Measurements from ENCODE around the gene GLDN. TPM values are rescaled to one million over a fixed set of nuclear protein-coding genes. Genes with fewer than 3 reads are reported as not detected.
"Not testable (repeated sequence)": the region's sequence is repeated elsewhere in the genome, so short reads cannot be mapped to it uniquely, and the experiment has no call there.

The GLDN gene
- total RNA-seq, 6 experiments from 2014 or later, result not detected

DNA sequence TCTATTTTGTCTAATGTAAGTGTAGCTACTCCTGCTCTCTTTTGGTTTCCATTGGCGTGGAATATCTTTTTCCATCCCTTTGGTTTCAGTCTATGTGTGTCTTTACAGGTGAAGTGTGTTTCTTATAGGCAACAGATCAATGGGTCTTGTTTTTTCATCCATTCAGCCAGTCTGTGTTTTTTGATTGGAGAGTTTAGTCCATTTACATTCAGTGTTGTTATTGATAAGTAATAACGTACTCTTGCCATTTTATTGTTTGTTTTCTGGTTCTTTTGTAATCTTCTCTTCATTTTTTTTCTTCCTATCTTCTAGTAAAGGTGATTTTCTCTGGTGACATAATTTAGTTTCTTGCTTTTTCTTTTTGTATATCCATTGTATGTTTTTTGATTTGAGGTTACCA, 97.1 kb downstream of the GLDN start:
- TF ChIP-seq, protein P1, sequence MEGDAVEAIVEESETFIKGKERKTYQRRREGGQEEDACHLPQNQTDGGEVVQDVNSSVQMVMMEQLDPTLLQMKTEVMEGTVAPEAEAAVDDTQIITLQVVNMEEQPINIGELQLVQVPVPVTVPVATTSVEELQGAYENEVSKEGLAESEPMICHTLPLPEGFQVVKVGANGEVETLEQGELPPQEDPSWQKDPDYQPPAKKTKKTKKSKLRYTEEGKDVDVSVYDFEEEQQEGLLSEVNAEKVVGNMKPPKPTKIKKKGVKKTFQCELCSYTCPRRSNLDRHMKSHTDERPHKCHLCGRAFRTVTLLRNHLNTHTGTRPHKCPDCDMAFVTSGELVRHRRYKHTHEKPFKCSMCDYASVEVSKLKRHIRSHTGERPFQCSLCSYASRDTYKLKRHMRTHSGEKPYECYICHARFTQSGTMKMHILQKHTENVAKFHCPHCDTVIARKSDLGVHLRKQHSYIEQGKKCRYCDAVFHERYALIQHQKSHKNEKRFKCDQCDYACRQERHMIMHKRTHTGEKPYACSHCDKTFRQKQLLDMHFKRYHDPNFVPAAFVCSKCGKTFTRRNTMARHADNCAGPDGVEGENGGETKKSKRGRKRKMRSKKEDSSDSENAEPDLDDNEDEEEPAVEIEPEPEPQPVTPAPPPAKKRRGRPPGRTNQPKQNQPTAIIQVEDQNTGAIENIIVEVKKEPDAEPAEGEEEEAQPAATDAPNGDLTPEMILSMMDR (IDR thresholded peaks at IDR 0.05), result no peak
- peaks cover 14% of the 10 kb centered on the region; the same call in 1 of the 2 replicates for H3K27me3 Mint-ChIP-seq (ENCODE audit: insufficient read depth)
- no peak for DNase-seq
- H3K27ac Mint-ChIP-seq, result no peak overlapping the region
- no peaks in the 10 kb centered on the region for H3K36me3 Mint-ChIP-seq (ENCODE audit: low read depth)
- no peaks in the 10 kb centered on the region for H3K4me1 Mint-ChIP-seq (ENCODE audit: low read depth)
- no peaks in the 10 kb centered on the region for H3K9me3 Mint-ChIP-seq
- H3K4me3 Mint-ChIP-seq, result no peak overlapping the region

GRCh38 chr15:51443282-51443914, 101.9 kb downstream of the GLDN start:
- H3K27ac Mint-ChIP-seq, result no peak overlapping the region
- no peaks in the 10 kb centered on the region for H3K4me1 Mint-ChIP-seq (ENCODE audit: low read depth)
- peaks cover 12% of the 10 kb centered on the region for H3K36me3 Mint-ChIP-seq (ENCODE audit: low read depth)
- peaks cover 6% of the 10 kb centered on the region; the same call in 1 of the 2 replicates for H3K27me3 Mint-ChIP-seq (ENCODE audit: insufficient read depth)
- TF ChIP-seq, protein P1 (IDR thresholded peaks at IDR 0.05), result no peak
- no peak overlapping the region for H3K4me3 Mint-ChIP-seq
- DNase-seq, result no peak
- no peaks in the 10 kb centered on the region for H3K9me3 Mint-ChIP-seq

DNA sequence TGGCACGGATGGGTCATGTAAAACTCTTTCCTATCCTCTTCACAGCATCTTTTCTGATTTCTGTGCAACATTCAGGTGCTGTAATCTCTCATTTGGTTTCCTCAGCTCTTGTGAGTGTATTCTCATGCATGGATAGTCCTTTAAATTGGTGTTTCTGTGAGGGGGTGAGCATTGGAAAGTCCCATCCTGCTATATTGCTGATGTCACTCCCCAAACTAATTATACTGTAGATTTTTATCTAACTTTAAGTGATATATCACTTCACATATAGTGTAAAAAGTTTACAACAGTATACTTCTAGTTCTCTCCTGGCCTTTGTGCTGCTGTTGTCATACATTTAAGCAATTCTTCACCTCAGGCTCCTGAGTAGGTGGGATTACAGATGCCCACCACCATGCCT, 102.7 kb downstream of the GLDN start:
- no peak overlapping the region for H3K27ac Mint-ChIP-seq
- no peak overlapping the region for H3K4me3 Mint-ChIP-seq
- no peak for DNase-seq
- H3K4me1 Mint-ChIP-seq (ENCODE audit: low read depth), result no peaks in the 10 kb centered on the region
- TF ChIP-seq, protein P1 (IDR thresholded peaks at IDR 0.05), result no peak
- no peaks in the 10 kb centered on the region for H3K9me3 Mint-ChIP-seq
- H3K27me3 Mint-ChIP-seq (ENCODE audit: insufficient read depth), result peaks cover 6% of the 10 kb centered on the region; the same call in 1 of the 2 replicates
- H3K36me3 Mint-ChIP-seq (ENCODE audit: low read depth), result peaks cover 12% of the 10 kb centered on the region

GRCh38 chr15:51444807-51445206, 103.4 kb downstream of the GLDN start:
- Mint-ChIP-seq H3K9me3 (no peaks in the 10 kb centered on the region), H3K36me3 (ENCODE audit: low read depth) (peaks cover 16% of the 10 kb centered on the region), H3K4me1 (ENCODE audit: low read depth) (peaks cover 4% of the 10 kb centered on the region), H3K27ac (no peak overlapping the region), H3K4me3 (no peak overlapping the region), H3K27me3 (ENCODE audit: insufficient read depth) (peaks cover 3% of the 10 kb centered on the region; the same call in 1 of the 2 replicates)
- TF ChIP-seq, protein P1 (IDR thresholded peaks at IDR 0.05), result no peak
- no peak for DNase-seq

DNA sequence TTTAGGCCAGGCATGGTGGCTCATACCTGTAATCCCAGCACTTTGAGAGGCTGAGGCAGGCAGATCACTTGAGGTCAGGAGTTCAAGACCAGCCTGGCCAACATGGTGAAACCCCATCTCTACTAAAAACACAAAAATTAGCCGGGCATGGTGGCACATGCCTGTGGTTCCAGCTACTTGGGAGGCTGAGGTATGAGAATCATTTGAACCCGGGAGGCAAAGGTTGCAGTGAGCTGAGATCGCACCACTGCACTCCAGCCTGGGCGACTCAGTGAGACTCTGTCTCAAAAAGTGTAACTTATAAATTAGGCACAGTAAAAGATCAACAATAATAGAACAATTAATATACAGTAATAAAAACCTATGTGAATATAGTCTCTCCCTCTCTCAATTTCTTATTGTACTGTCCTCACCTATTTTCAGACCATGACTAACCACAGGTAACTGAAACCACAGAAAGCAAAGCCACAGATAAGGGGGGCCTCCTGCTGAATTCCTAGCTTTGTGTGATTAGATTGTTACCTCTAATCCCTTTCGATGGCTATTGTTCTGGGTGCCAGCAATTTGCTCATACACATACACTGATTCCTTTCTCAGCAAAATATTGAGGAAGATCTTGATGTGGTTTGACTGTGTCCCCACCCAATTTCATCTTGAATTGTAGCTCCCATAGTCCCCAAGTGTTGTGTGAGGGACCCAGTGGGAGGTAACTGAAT, 104.7 kb downstream of the GLDN start:
- not testable (repeated sequence) for H3K27me3 Mint-ChIP-seq (ENCODE audit: insufficient read depth); DNase-seq; H3K4me3 Mint-ChIP-seq; H3K9me3 Mint-ChIP-seq; H3K27ac Mint-ChIP-seq
- peaks cover 22% of the 10 kb centered on the region for H3K36me3 Mint-ChIP-seq (ENCODE audit: low read depth)
- peaks cover 11% of the 10 kb centered on the region for H3K4me1 Mint-ChIP-seq (ENCODE audit: low read depth)

Data from HFFc6 (cell line).